ENCODE data around the gene TCF4. TPM values are rescaled to one million over a fixed set of nuclear protein-coding genes. Genes with fewer than 3 reads are reported as not detected.

Gene TCF4
- total RNA-seq, 1 donor from 2014 or later: 115 TPM

DNA sequence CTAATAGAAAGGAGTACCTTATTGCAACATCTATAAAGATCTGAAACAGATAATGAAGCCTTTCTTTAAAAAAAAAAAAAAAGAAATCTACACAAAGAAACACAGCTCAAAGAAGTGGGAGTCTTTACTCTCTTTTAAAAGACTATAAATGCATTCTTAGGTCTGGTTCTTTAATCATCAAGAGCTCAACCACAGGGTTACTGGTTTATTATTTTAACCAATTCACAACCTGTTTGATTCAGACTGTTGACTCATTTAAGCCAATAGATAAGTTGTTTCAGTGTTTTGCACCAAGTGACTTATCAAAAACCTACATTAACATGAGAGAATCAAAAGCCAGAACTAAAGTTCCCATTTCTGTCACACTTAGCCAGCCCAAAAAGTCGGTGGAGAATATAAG is 93.1 kb downstream of the TCF4 start:
- H3K79me2 ChIP-seq (ENCODE audit: insufficient read depth, low read length): peaks cover 80% of the 10 kb centered on the region
- peaks cover 37% of the 10 kb centered on the region for H3K4me1 ChIP-seq (ENCODE audit: insufficient read depth, low read length)
- no peak overlapping the region for H2AFZ ChIP-seq (ENCODE audit: low read depth, low read length)
- no peak overlapping the region for H3K4me3 ChIP-seq (ENCODE audit: insufficient read depth, low read depth, low read length)
- H3K9me3 Mint-ChIP-seq (ENCODE audit: unreplicated experiment): no peaks in the 10 kb centered on the region
- FAIRE-seq (no peak), DNase-seq (ENCODE audit: low read depth) (peak; percentile 89)
- no peaks in the 10 kb centered on the region for H3K27me3 ChIP-seq (ENCODE audit: insufficient read depth, low read length)
- H3K27me3 Mint-ChIP-seq (ENCODE audit: low read depth, unreplicated experiment): no peaks in the 10 kb centered on the region
- TF ChIP-seq, protein P1, sequence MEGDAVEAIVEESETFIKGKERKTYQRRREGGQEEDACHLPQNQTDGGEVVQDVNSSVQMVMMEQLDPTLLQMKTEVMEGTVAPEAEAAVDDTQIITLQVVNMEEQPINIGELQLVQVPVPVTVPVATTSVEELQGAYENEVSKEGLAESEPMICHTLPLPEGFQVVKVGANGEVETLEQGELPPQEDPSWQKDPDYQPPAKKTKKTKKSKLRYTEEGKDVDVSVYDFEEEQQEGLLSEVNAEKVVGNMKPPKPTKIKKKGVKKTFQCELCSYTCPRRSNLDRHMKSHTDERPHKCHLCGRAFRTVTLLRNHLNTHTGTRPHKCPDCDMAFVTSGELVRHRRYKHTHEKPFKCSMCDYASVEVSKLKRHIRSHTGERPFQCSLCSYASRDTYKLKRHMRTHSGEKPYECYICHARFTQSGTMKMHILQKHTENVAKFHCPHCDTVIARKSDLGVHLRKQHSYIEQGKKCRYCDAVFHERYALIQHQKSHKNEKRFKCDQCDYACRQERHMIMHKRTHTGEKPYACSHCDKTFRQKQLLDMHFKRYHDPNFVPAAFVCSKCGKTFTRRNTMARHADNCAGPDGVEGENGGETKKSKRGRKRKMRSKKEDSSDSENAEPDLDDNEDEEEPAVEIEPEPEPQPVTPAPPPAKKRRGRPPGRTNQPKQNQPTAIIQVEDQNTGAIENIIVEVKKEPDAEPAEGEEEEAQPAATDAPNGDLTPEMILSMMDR (IDR thresholded peaks at IDR 0.05; ENCODE audit: insufficient read depth, low read depth, low read length): no peak
- no peak for TF ChIP-seq EZH2 (IDR thresholded peaks at IDR 0.05; ENCODE audit: insufficient read depth, low read length)
- H3K9me3 ChIP-seq (ENCODE audit: insufficient read depth, low read depth, low read length): no peaks in the 10 kb centered on the region
- no peak overlapping the region for H3K9ac ChIP-seq (ENCODE audit: low read length)
- no peak overlapping the region for H3K4me3 Mint-ChIP-seq (ENCODE audit: unreplicated experiment)
- H3K36me3 Mint-ChIP-seq (ENCODE audit: low read depth, unreplicated experiment): peaks cover 3% of the 10 kb centered on the region
- H3K4me2 ChIP-seq (ENCODE audit: low read length): peak overlapping the region; percentile 54
- H3K27ac Mint-ChIP-seq (ENCODE audit: unreplicated experiment): no peak overlapping the region
- peak overlapping the region; percentile 49 for H3K27ac ChIP-seq (ENCODE audit: low read depth, low read length)
- H4K20me1 ChIP-seq (ENCODE audit: insufficient read depth, low read length): no peaks in the 10 kb centered on the region
- H3K36me3 ChIP-seq (ENCODE audit: insufficient read depth, low read length): no peaks in the 10 kb centered on the region
- peaks cover 21% of the 10 kb centered on the region for H3K4me1 Mint-ChIP-seq (ENCODE audit: low read depth, unreplicated experiment)

DNA sequence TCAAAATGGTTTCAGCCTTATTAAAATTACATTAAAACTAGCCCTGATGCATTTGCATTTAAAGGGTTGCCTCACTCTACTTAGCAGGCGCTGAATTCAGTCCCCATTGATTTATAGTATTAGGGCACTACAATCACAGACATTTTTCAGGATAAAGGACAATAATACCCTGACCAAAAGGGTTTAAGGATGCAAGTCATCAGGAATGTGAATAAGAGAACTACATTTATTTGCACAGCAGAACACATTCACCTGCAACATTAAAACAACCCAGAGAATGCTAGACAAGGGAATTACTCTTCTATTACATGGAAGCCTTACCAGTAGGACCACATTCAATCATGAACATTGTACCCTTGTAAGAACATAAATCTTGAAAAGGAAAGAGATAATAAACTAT is 93.6 kb downstream of the TCF4 start:
- H3K27ac ChIP-seq (ENCODE audit: low read depth, low read length): peak overlapping the region; percentile 33
- no peaks in the 10 kb centered on the region for H4K20me1 ChIP-seq (ENCODE audit: insufficient read depth, low read length)
- Mint-ChIP-seq H3K36me3 (ENCODE audit: low read depth, unreplicated experiment) (peaks cover 3% of the 10 kb centered on the region), H3K4me1 (ENCODE audit: low read depth, unreplicated experiment) (peaks cover 24% of the 10 kb centered on the region), H3K27me3 (ENCODE audit: low read depth, unreplicated experiment) (no peaks in the 10 kb centered on the region), H3K27ac (ENCODE audit: unreplicated experiment) (no peak overlapping the region), H3K9me3 (ENCODE audit: unreplicated experiment) (no peaks in the 10 kb centered on the region), H3K4me3 (ENCODE audit: unreplicated experiment) (no peak overlapping the region)
- H3K27me3 ChIP-seq (ENCODE audit: insufficient read depth, low read length): no peaks in the 10 kb centered on the region
- H3K9ac ChIP-seq (ENCODE audit: low read length): no peak overlapping the region
- H3K4me1 ChIP-seq (ENCODE audit: insufficient read depth, low read length): peaks cover 37% of the 10 kb centered on the region
- H3K36me3 ChIP-seq (ENCODE audit: insufficient read depth, low read length): no peaks in the 10 kb centered on the region
- DNase-seq (ENCODE audit: low read depth) (no peak), FAIRE-seq (no peak)
- no peak for TF ChIP-seq EZH2 (IDR thresholded peaks at IDR 0.05; ENCODE audit: insufficient read depth, low read length)
- TF ChIP-seq, protein P1 (IDR thresholded peaks at IDR 0.05; ENCODE audit: insufficient read depth, low read depth, low read length): no peak
- peak overlapping the region; percentile 54 for H3K4me2 ChIP-seq (ENCODE audit: low read length)
- peaks cover 82% of the 10 kb centered on the region for H3K79me2 ChIP-seq (ENCODE audit: insufficient read depth, low read length)
- H3K9me3 ChIP-seq (ENCODE audit: insufficient read depth, low read depth, low read length): no peaks in the 10 kb centered on the region
- no peak overlapping the region for H3K4me3 ChIP-seq (ENCODE audit: insufficient read depth, low read depth, low read length)
- H2AFZ ChIP-seq (ENCODE audit: low read depth, low read length): no peak overlapping the region

DNA sequence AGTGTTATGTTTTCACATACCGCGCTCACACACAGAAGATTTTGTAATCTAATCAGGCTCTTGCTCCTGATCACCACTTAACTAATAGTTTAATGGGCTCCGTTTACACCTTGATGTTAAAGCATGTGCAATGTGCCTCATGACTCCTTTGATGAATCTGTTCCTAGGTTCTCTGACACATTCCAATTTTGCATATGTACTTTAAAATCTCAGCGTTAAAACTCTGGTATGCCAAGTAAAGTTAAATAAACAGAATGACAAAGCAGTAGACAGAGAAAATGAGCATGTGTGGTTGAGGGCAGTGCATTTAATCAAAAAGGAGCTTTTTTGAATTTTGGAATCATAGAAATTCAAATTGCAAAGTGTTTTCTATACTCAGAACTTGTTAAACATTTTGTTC is 96.4 kb downstream of the TCF4 start:
- H3K4me1 ChIP-seq (ENCODE audit: insufficient read depth, low read length): peaks cover 43% of the 10 kb centered on the region
- H4K20me1 ChIP-seq (ENCODE audit: insufficient read depth, low read length): peaks cover 7% of the 10 kb centered on the region
- H3K27me3 ChIP-seq (ENCODE audit: insufficient read depth, low read length): no peaks in the 10 kb centered on the region
- TF ChIP-seq EZH2 (IDR thresholded peaks at IDR 0.05; ENCODE audit: insufficient read depth, low read length): no peak
- TF ChIP-seq, protein P1 (IDR thresholded peaks at IDR 0.05; ENCODE audit: insufficient read depth, low read depth, low read length): no peak
- DNase-seq (ENCODE audit: low read depth) (peak; percentile 63), FAIRE-seq (no peak)
- H3K79me2 ChIP-seq (ENCODE audit: insufficient read depth, low read length): peaks cover 84% of the 10 kb centered on the region
- no peaks in the 10 kb centered on the region for H3K27me3 Mint-ChIP-seq (ENCODE audit: low read depth, unreplicated experiment)
- H3K36me3 ChIP-seq (ENCODE audit: insufficient read depth, low read length): no peaks in the 10 kb centered on the region
- no peak overlapping the region for H3K4me3 ChIP-seq (ENCODE audit: insufficient read depth, low read depth, low read length)
- no peak overlapping the region for H2AFZ ChIP-seq (ENCODE audit: low read depth, low read length)
- no peak overlapping the region for H3K4me2 ChIP-seq (ENCODE audit: low read length)
- H3K9me3 ChIP-seq (ENCODE audit: insufficient read depth, low read depth, low read length): no peaks in the 10 kb centered on the region
- H3K9me3 Mint-ChIP-seq (ENCODE audit: unreplicated experiment): no peaks in the 10 kb centered on the region
- H3K4me3 Mint-ChIP-seq (ENCODE audit: unreplicated experiment): no peak overlapping the region
- H3K9ac ChIP-seq (ENCODE audit: low read length): no peak overlapping the region
- H3K27ac Mint-ChIP-seq (ENCODE audit: unreplicated experiment): no peak overlapping the region
- peaks cover 39% of the 10 kb centered on the region for H3K4me1 Mint-ChIP-seq (ENCODE audit: low read depth, unreplicated experiment)
- H3K27ac ChIP-seq (ENCODE audit: low read depth, low read length): no peak overlapping the region
- no peaks in the 10 kb centered on the region for H3K36me3 Mint-ChIP-seq (ENCODE audit: low read depth, unreplicated experiment)
